Hepatocyte (in vitro differentiated cells): ENCODE data around the gene CDC14B. TPM values are rescaled to one million over a fixed set of nuclear protein-coding genes. Genes with fewer than 3 reads are reported as not detected.
"Not testable (repeated sequence)": the region's sequence is repeated elsewhere in the genome, so short reads cannot be mapped to it uniquely, and the experiment has no call there.

Source experiments
- DNase-seq: peaks from one replicate; pipeline ENCODE4 v3.0.0-alpha.2; 2016; ENCODE audit warnings: low spot score
- H2AFZ ChIP-seq: fragments of 200-600 bp; sonication (generic); 2 replicates; pipeline ENCODE4 v1.6.0; 2016; ENCODE audit warnings: antibody characterized with exemption, mild to moderate bottlenecking
- H3K27ac ChIP-seq: fragments of 200-600 bp; sonication (generic); 2 replicates; pipeline ENCODE4 v1.5.1; 2016; ENCODE audit warnings: mild to moderate bottlenecking
- H3K27me3 ChIP-seq: fragments of 200-600 bp; sonication (generic); 2 replicates; pipeline ENCODE4 v1.6.1; 2016
- H3K36me3 ChIP-seq: fragments of 200-600 bp; sonication (generic); replicated peaks from 2 replicates; pipeline ENCODE4 v1.5.1; 2016; ENCODE audit warnings: low read depth; ENCODE audit not compliant: insufficient read depth
- H3K4me1 ChIP-seq: fragments of 200-600 bp; sonication (generic); 2 replicates; pipeline ENCODE4 v1.5.1; 2016; ENCODE audit warnings: mild to moderate bottlenecking, moderate library complexity; ENCODE audit not compliant: insufficient read depth
- H3K4me2 ChIP-seq: fragments of 200-600 bp; sonication (generic); 2 replicates; pipeline ENCODE4 v1.6.0; 2016
- H3K4me3 ChIP-seq: fragments of 200-600 bp; sonication (generic); 2 replicates; pipeline ENCODE4 v1.5.1; 2016; ENCODE audit warnings: mild to moderate bottlenecking
- H3K79me2 ChIP-seq: fragments of 200-600 bp; sonication (generic); 2 replicates; pipeline ENCODE4 v1.6.0; 2017; ENCODE audit warnings: mild to moderate bottlenecking
- H3K9me2 ChIP-seq: fragments of 200-600 bp; sonication (generic); replicated peaks from 2 replicates; pipeline ENCODE4 v1.6.0; 2017; ENCODE audit warnings: mild to moderate bottlenecking; ENCODE audit not compliant: insufficient read depth
- H3K9me3 ChIP-seq: fragments of 200-600 bp; sonication (generic); 2 replicates; pipeline ENCODE4 v1.5.1; 2016; ENCODE audit warnings: low read depth, mild to moderate bottlenecking
- H4K20me1 ChIP-seq: fragments of 200-600 bp; sonication (generic); 2 replicates; pipeline ENCODE4 v1.6.0; 2016; ENCODE audit warnings: mild to moderate bottlenecking; ENCODE audit not compliant: insufficient read depth, poor library complexity, severe bottlenecking
- EZH2 ChIP-seq: fragments of 200-600 bp; sonication (generic); IDR thresholded peaks from 2 replicates; pipeline ENCODE4 v1.6.1; 2016; ENCODE audit warnings: antibody characterized with exemption, mild to moderate bottlenecking, borderline replicate concordance
- EZH2phosphoT487 ChIP-seq: fragments of 200-600 bp; sonication (generic); IDR thresholded peaks from one replicate; pipeline ENCODE4 v1.6.1; 2018; ENCODE audit warnings: antibody characterized with exemption, mild to moderate bottlenecking, low read depth, moderate library complexity; ENCODE audit not compliant: unreplicated experiment, severe bottlenecking
- WGBS: methylation state at CpG from one replicate; pipeline ENCODE4 v1.1.6; 2016; ENCODE audit warnings: low lambda C conversion rate; ENCODE audit errors: missing lambda C conversion rate; 5-methylcytosine and 5-hydroxymethylcytosine counted together
- polyA plus RNA-seq: library from polyadenylated mRNA; unstranded; fragments of >200 nt; fragmentation: Nextera tagmentation; extraction: Ambion mirVana; gene quantifications from 2 replicates; pipeline ENCODE4 v1.2.1, GENCODE V29; 2016
- total RNA-seq: library from RNA; depleted of rRNA; stranded (reverse); fragments of >200 nt; gene quantifications from 2 replicates; pipeline ENCODE4 v1.2.3, GENCODE V29; 2014
- TF ChIP-seq, protein P1 (sequence below): fragments of 200-600 bp; sonication (generic); IDR thresholded peaks from 2 replicates; pipeline ENCODE4 v1.5.1; 2016; ENCODE audit warnings: antibody characterized with exemption, mild to moderate bottlenecking; ENCODE audit not compliant: poor library complexity

Gene CDC14B
- total and polyA plus RNA-seq, 2 experiments from 2014 or later: 15.1 to 33.4 TPM

- Histone ChIP-seq H3K36me3 (no peaks in the 10 kb centered on the region), H4K20me1 (no peaks in the 10 kb centered on the region), H3K4me2 (no peak overlapping the region), H2AFZ (no peak overlapping the region), H3K27ac (peak overlapping the region; percentile 70), H3K27me3 (no peaks in the 10 kb centered on the region), H3K9me2 (no peaks in the 10 kb centered on the region), H3K9me3 (no peaks in the 10 kb centered on the region), H3K4me3 (no peak overlapping the region), H3K4me1 (no peaks in the 10 kb centered on the region), H3K79me2 (no peaks in the 10 kb centered on the region)
- DNase-seq: peak; percentile 41
- no peak for TF ChIP-seq EZH2phosphoT487
- TF ChIP-seq EZH2: no peak
- TF ChIP-seq, protein P1, sequence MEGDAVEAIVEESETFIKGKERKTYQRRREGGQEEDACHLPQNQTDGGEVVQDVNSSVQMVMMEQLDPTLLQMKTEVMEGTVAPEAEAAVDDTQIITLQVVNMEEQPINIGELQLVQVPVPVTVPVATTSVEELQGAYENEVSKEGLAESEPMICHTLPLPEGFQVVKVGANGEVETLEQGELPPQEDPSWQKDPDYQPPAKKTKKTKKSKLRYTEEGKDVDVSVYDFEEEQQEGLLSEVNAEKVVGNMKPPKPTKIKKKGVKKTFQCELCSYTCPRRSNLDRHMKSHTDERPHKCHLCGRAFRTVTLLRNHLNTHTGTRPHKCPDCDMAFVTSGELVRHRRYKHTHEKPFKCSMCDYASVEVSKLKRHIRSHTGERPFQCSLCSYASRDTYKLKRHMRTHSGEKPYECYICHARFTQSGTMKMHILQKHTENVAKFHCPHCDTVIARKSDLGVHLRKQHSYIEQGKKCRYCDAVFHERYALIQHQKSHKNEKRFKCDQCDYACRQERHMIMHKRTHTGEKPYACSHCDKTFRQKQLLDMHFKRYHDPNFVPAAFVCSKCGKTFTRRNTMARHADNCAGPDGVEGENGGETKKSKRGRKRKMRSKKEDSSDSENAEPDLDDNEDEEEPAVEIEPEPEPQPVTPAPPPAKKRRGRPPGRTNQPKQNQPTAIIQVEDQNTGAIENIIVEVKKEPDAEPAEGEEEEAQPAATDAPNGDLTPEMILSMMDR: no peak
- 81% methylated on average over 2 of the region's 2 CpGs for WGBS
Observed at GRCh38 chr9:96553070-96553469, 66.6 kb downstream of the CDC14B start.

DNA sequence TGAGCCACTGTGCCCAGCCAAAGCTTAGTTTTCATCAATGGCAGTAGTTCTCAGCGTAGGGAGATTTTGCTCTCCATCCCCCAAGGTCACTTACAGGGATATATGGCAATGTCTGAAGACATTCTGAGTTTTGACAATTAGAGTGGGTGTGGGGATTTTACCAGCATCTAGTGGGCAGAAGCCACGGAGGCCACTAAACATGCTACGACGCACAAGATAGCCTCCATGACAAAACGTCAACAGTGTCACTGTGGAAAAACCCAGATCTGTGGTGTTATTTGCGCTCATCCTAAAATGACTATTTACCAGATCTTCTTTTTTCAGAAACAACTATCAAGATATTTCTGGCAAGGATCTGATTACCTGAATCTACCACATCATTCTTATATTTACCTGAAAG, 68.2 kb downstream of the CDC14B start:
- no peak for TF ChIP-seq EZH2

DNA sequence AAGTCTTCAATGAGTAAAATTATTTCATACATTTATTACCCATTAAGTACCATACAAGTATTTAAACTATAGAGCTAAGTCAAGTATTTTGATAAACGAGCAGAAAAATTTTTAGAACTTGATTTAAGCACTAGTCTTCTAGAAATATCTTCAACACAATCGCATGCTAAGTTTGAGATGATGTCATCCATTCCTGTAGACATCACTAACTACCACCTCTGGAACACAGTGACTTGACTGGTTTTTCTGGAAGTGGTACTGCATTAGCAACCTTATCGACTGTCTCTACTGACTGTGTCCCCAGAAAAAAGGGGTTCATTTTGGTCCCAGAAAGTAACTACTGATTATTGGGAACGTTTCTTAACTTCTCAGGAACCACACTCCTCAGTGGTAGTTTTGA, 69.0 kb downstream of the CDC14B start:
- H3K36me3 ChIP-seq: no peaks in the 10 kb centered on the region
- no peak overlapping the region for H3K4me3 ChIP-seq
- no peaks in the 10 kb centered on the region for H4K20me1 ChIP-seq
- H3K9me3 ChIP-seq: no peaks in the 10 kb centered on the region
- H3K9me2 ChIP-seq: no peaks in the 10 kb centered on the region
- no peak overlapping the region for H3K27ac ChIP-seq
- H3K27me3 ChIP-seq: no peaks in the 10 kb centered on the region
- no peak overlapping the region for H3K4me2 ChIP-seq
- no peaks in the 10 kb centered on the region for H3K79me2 ChIP-seq
- 89% methylated on average over 4 of the region's 4 CpGs for WGBS
- DNase-seq: no peak
- TF ChIP-seq EZH2phosphoT487 (no peak), EZH2 (no peak)
- TF ChIP-seq, protein P1: no peak
- no peaks in the 10 kb centered on the region for H3K4me1 ChIP-seq
- no peak overlapping the region for H2AFZ ChIP-seq

More for the DNA sequence above, 68.2 kb downstream of the CDC14B start:
- Histone ChIP-seq H3K4me1 (no peaks in the 10 kb centered on the region), H3K79me2 (no peaks in the 10 kb centered on the region), H3K9me3 (no peaks in the 10 kb centered on the region), H4K20me1 (no peaks in the 10 kb centered on the region), H3K27ac (no peak overlapping the region), H3K4me3 (no peak overlapping the region), H3K9me2 (no peaks in the 10 kb centered on the region), H2AFZ (no peak overlapping the region), H3K36me3 (no peaks in the 10 kb centered on the region), H3K27me3 (no peaks in the 10 kb centered on the region), H3K4me2 (no peak overlapping the region)
- no peak for DNase-seq
- 95% methylated on average over 6 of the region's 6 CpGs for WGBS

- DNase-seq, H3K27ac ChIP-seq, H3K36me3 ChIP-seq, H3K4me2 ChIP-seq, H3K9me2 ChIP-seq, H3K27me3 ChIP-seq, H3K4me3 ChIP-seq, H3K4me1 ChIP-seq, H4K20me1 ChIP-seq, H3K9me3 ChIP-seq, H2AFZ ChIP-seq, H3K79me2 ChIP-seq: not testable (repeated sequence)
- 93% methylated on average over 15 of the region's 15 CpGs for WGBS
Observed at GRCh38 chr9:96543131-96543530, 76.5 kb downstream of the CDC14B start.
